Islet precursor cell (in vitro differentiated cells): ENCODE results near the gene DNAJC15.

Experiments
- DNase-seq: peaks from one replicate; pipeline ENCODE4 v3.0.0-alpha.2; 2018

DNAJC15 gene

DNA sequence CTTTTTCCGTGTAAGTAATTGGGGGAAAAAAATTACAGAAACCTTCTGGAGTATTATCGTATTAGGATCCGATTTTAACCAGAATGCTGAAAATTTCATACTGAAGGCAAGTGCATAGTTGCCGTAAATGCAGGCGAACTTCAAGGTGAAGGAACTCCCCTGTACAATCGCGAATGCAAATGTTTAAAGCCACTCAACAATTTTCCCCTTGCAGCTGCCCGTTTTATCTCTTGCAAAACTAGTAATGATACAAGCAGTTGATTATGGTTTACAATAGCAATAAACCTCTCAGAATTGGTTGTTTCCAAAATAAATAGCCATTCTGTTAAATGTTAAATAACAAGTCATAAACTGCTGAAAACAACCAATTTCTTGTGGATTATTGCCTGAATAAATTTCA, 105.7 kb downstream of the DNAJC15 start:
- DNase-seq = no peak

DNA sequence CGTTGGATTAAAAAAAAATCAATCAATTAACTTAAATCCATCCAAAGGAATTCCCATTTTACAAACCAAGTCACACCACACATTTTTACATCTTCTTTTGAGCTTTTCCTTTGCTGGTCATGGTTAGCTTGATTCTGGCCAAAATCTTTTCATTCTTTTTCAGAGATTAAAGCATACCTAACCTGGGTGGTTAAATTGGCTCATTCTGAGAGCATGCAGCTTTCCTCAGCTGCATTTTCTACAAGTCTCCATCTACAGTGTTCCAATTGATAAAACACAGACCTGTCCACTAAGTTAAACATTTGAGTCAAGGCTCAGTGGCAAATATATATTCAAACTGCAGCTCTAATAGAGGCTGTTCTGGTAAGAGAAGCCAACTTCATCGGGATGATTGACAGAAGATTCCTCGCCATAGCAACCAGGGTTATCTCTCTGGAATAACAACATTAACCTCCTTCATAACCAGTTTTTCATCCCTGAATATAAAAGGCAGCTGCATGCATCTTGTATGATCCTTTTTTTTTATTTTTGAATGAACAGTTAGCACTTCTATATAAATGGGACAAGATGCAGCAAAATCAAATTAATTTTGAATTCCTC, 106.2 kb downstream of the DNAJC15 start:
- no peak for DNase-seq

DNA sequence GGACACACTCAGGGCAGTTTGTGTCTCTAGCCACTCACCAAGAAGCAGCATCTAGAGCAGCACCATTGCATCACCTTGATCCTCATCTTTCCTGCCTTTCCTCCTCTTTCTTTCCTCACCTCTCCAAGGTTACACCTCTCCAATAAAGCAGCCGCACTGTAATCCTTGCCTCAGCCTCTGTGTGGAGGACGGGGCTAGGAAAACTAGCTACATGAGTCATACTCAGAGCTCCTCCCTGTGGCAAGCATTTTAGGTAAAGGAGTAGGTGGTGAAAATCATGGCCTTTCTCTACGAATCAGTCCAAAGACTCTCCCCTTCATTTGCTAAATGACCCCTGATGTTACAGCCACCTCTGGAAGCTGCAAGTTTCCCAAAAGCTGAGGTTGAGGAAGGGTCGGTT, 108.9 kb downstream of the DNAJC15 start:
- DNase-seq = peak; percentile 86

DNA sequence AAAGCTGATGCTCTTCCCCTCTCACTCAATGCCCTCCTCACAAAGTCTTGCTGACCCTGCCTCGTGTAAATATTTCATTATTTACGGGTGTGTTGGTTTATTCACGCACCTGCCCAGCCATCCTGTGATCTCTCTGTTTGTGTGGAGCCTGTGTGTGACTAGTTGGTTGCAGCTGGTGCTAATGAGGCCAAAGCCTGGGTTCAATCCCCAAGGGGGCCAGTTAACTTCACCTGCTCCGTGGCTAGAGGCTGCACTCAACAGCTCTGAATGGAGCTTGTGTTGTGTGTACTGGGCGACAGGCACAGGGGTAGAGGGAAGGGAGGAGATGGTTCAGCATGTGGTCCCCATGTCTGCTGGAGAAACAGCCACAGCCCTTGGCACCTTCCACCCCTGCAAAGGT, 109.5 kb downstream of the DNAJC15 start:
- peak; percentile 47 for DNase-seq

DNA sequence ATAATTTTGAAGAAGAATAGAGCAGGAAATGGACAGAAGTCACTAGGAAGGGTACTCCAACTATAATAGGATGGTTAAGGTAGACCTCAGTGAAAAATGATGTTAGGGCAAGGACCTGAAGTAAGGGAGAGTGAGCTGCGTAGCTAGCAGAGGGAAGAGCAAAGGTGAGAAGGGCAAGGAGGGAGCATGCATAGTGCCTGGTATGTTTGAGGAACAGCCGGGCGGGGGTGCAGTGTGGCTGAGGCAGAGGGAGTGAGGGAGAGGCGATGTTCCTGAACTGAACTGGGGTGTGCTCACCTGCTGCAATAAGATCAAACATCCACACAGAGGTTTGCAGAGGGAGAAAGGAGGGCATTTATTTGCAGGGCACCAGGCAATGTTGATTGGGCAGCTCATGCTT, 110.4 kb downstream of the DNAJC15 start:
- peak; percentile 50 for DNase-seq

DNA sequence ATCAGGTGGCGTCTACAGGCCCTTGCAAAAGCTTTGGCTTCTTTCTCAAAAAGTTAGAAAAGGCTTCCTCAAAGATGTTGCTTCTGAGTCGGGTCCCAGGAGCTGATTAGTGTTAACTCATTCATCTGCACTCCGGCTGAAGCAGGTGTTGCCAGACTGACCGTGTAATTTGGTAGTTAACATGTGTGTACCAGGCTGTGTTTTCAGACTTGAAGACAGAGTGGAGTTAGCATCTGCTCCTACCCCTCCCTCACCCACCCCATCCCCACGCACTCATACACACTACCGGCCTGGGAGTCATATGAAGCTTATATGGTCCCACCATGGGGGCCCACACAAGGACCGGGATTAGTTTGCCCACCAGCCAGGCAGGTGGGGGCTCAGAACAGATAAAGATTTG, 111.5 kb downstream of the DNAJC15 start:
- no peak for DNase-seq

DNA sequence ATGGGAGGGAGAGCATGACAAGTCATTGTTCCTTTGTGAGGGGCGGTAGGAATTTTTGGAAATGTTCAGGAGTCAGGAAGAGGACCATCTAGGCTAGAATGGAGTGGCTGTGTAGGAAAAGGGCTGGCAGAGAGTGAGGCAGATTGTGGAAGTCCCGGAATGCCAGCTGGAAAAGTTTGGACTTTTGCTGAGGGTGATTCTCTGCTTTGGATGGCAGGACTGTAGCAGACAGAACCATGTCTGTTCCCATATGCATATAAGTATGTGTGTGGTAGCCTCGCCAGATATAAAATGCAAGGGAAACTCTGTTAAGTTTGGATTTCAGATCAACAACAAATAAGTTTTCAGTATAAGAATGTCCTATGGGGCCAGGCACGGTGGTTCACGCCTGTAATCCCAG, 112.1 kb downstream of the DNAJC15 start:
- DNase-seq = no peak

DNA sequence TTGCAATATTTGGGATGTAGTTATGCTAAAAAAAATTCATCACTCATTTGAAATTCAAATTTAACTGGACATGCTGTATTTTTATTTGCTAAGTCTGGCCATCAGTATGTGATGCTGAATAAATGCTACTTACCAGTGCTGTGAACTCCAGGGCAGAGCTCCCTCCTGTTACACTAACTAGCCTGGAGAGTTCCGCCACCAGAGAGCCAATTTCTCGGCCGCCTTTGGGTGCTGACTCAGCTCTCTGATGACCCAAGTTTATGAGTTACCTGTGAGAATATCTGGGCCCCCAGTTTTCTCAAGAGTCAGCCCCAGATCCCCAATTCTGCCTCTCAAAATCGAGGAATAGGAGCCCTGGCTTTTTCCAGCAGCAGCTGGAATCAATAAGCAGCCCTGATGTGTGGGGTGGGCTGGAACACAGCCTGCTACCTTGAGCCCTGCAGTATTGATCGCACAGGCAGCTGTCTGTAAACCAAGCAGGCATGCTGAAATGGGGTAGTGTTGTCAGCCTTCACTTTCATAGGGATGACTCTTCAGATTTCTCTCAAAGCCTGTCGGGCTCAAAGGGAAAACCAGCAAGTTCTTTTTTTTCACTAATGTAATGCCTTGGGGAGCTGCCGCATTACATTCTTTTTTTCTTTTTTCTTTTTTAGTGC, 113.7 kb downstream of the DNAJC15 start:
- DNase-seq = peak; percentile 64

DNA sequence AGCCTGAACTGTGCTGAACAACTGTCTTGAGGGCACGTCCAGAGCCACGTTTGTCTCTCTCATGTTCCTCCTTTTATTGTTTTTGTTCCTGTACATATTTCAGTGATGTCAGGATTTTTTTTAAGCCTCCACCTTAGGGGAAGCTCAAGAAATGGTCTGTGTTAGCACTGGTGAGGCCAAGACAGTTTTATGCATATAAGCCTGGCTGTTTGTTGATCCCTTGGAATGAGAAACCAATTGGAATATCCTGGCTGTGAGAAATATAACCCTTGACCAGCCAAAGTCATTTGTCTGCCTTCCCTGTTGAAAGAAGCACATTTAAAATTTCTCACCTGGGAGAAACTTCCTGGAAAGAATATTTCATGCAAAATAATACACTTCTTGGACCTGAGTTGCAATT, 115.8 kb downstream of the DNAJC15 start:
- no peak for DNase-seq

DNA sequence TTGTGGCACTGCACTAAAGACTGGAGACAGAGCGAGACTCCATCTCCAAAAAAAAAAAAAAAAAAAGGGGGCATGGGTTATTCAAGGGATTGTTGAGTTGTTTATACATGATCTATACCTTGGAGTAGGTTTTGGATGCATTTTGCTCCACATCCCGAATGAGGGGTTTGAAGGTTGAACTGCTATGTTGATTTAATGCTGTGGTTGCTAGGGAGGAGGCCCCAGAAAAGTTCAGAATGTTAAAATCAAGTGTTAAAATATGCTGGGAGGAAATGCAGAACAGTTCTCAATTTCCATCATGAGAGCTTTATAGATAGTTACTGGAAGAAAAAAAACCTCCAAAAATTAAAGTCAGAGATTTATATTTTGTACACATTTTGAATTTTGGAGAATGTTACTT, 116.5 kb downstream of the DNAJC15 start:
- no peak for DNase-seq

DNA sequence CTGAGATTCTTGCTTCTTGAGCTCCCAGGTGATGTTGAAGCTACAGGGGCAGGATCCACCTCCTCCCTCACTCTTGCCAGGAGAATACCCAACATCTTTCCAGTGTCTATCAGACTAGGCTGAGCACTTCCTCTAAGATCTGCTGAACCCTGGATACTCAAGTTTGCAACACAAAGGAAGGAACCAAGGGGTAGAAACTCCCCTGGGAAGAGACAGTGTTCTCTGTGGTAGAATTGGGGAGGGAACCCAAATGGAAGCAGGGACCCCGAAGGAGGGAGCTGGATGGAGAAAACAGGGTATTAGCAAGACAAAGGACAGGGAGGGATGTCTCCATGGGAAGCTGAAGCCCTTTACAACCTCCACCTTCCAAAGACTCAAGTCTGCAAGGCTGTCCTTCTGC, 117.6 kb downstream of the DNAJC15 start:
- DNase-seq = no peak

DNA sequence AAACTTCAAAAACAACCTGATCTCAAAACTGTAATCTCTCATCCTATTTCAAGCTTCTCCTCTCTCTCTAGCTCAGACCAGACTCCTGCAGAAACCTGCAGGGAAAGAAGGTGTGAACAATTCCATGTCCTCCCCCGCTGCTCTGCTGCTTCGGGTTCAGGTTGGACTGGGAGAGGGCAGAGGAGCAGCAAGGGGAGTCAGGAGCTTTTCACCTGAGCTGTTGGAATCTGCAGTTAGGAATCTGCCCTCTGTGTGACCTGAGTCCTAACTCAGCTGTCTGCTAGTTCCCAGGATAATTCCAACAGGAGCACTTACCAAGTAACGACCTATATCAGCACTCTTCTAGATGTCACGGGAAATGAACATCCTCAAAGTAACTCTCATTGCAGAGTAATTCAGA, 118.3 kb downstream of the DNAJC15 start:
- peak; percentile 70 for DNase-seq

DNA sequence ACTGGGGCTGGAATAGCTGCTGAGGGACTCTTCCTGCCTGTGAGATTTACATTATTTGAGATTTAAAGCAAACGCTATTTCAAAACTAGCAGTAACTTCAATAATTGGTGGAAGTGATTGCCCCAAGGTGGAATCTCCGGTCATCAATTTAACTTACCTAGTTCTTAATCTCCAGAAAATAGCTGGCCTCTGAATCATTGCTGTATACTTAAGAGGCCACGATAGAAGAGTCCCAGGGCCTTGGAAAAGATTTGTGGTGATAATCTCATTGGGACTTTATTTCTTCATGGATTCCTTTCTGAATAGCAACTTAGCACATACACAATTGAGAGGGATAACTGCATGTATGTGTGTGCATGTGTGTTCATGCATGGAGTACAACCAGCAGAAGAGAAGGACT, 120.2 kb downstream of the DNAJC15 start:
- no peak for DNase-seq

DNA sequence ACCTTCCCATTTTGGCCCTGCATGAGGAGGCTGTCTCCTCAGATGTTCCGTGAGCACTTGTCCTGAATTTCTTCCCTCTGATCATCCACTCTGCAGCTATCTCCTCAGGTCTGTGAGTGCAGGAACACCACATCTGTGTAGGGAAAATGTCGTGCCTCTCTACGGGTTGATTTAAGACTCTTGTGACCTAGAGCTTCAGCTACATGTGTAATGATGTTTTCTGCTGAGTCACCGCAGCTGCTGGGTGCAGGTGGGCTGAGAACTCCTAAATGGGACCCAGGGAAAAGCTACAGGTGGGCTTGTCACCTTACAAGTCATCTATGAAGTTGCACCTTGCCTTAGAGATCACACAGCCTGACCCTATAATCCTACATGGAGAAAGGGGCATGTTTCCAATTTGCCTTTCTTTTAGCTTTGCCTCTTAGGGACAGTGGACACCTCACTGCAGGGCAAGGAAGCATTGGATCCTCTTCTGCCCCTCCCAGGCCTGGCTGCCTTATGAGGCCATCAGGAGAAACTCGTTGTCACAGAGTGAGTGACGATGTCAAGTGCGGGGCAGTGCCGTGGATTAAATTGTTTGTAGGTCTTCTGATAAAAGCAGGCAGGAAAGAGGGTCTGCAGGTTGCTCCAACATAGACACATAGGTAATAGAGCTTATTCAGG, 122.3 kb downstream of the DNAJC15 start:
- DNase-seq = no peak

DNA sequence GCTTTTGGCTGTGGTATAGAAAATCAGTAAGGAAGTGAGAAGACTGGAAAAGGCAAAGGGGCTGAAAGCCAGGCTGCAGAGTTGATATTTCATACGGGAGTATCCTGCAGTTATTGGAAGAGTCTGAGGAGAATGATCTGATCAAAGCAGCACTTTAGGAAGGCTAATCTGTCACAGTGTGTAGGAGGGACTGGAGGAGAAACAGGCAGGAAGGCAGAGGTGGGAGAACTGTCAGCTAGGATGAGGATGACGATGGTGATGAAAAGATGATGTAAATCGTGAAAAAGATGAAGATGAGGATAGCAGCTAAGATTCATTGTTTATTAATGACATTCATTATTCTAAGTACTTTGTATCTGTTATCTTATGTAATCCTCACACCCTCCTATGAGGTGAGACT, 123.0 kb downstream of the DNAJC15 start:
- DNase-seq = no peak

DNA sequence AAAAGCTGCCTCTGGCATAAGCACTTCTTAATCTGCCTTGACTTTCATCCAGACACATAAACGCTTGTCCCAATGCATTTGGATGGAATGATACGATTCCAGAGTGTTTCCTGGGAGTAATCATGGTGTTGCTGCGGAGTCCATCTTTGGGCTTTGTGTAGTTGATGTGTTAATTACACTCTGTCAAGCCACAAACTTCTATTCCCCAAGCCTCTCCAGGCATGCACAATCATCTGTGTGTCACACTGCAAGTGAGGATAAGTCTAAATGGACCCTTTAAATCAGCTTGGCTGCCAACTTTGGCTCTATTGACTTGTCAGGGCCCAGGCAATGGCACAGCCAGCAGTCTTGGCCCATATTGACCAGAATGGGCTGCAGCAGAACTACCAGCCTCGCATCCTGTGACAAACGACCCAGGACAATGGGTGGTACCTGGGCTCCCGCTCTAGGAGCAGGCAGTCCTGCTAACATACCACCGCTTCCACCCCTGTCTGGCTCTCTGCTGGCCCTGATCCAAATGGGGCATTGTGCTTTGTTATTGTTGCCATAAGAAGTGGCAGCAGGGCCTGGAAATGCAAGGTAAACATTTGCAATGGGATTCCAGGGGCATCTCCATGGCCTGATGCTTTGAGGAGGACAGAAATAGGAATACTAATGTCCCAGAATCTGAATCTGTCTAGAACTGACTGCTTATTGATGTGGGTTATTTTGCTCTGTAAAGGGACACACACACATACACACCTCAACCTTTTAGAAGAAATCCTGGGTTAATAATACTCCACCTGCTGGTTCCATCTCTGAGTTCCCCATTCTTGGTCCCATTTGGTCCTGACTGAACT, 127.2 kb downstream of the DNAJC15 start:
- no peak for DNase-seq

DNA sequence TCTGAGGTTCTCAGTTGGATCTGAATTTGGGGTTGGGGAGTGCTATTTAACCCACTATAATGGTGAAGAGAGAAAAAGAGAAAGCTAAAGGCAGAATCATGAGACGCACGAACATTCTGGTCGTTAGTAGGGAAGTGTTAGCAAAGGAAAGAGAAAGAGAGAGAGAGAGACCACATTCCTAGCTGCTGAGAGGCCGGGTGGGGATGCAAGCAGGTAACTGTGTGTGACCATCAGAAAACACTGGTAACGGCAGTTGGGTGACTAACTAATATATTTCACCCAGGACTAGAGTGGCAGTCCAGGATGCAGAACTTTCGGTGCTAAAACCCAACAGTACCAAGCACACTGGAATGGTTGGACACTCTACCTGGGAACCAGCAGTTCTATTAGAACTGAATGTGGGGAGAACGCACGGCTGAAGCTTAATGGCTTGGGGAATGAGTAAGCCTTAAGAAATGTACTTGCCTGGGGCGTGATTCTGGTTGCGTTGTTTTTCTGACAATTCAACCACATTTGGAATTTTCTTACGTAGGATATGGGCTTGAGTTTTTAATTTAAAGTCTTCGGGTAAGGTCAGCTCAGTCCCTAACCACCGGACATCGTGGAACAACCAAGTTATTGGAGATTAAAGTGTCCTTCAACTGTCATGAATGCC, 130.2 kb downstream of the DNAJC15 start:
- peak; percentile 92 for DNase-seq

DNA sequence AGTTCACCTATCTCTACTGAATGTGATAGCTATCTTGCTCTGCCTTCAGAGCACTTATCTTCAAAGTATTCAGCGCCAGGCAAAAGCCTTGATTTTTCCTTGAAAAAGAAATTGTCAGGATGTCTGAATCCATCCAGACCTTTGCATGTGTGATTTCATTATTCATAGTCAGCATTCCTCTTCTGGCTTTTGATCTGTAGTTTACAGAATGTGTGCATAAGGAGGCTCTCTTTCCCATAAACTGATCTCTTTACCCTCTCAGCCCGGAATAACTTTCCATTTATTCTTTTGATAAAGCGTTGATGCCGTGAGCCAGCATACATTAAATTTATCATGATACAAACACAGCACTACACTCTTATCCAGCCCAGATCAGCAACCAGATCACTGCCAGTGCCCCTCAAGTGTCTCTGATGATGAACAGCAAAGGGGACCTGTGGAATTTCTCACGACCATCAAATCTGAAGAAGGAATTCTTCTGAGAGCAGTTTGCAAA, 130.8 kb downstream of the DNAJC15 start:
- DNase-seq = peak; percentile 79

DNA sequence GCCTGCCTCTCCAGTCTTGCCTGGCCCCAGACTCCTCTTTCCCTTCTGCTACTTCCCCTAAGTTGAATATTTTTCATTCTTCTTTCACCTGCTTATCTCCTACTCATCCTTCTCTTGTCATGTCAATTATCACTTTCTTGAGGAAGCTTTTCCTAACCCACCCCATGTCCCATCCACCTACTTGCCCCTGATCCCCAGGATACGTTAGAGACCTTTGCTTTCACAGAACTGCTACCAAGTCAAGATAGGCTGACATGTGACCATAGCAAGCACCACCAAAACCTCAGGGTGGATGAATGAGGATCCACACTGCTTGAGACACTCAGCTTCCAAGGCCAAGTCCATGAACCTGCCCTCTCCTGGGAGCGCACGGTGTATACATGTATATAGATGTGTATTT, 131.5 kb downstream of the DNAJC15 start:
- no peak for DNase-seq

DNA sequence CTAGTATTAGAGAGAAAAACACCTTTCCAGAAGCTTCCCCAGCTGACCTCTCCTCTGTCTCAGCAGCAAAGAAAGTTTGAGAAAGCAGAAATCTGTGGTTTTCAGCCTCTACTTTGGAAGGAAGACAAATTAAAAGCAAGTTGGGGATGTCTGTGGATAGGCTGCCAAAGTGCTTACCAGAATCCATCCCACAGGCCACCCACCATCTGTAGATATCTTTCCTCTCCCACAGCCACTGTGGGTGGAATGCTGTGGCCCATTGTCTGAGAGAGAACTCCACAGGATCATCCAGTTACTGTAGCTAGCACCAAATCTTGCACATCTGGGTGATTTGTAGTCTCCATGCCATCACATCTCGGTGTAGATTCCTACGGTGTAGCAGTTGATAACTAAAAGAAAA, 133.5 kb downstream of the DNAJC15 start:
- DNase-seq = no peak

DNA sequence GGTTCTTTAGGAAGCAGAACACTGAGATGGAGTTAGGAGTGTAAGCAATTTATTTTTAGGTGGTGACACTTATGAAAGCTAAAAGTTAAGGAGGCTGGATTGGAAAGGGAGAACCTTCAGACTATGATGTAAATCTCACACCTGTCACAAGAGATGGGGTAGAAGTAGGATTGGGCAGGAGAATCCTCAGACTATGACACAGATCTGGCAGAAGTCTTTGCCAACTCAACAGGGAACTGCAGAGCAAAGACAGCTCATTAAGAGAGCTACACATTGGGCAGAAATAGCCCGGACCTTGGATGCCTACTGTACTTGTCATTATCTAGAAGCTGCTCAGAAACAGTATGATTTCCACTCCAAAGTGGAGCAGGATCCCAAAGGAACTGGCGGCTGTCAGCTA, 134.4 kb downstream of the DNAJC15 start:
- no peak for DNase-seq

DNA sequence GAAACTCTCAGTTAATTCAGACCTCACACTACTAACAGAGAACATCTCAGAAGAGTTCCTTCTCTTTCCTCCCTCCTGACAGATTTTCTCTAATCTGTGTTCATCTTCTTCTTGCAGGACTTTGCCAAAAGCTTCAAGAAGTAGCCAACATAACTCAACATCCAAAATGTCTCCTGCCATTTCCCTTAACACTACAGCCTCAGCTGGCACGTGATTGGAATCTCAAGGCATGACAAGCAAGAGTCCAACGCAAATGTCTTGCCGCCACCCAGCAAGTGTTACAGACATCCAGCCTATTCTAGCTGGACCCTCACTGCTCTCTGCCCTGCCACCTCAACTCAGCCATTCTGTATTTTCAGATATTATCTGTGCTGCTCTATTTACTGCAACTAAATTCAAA, 135.1 kb downstream of the DNAJC15 start:
- no peak for DNase-seq

DNA sequence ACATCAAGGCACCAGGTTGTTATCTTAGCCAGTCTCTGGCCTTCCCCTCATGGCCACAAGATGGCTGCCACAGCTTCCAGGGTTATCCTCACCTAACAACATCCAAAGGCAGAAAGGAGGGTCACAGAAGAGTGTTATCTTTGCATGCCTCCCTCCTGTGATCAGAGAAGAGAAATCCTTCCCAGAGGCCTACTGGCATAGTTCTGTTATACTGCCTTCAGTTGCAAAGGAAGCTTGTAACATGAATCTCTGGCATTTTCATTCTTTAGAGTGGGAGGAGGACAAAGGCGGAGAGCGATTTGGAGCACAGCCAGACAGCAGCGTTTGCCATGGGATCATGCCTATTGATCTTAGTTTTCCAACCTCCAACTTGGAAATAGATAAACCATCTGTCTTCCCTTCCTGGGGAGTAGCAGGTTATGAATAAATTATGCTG, 135.7 kb downstream of the DNAJC15 start:
- no peak for DNase-seq
